ENCODE data around the gene ROBO4. TPM values are rescaled to one million over a fixed set of nuclear protein-coding genes. Genes with fewer than 3 reads are reported as not detected.

Gene ROBO4
- total and polyA plus RNA-seq, 2 donors = 1.5 to 3.7 TPM

DNA sequence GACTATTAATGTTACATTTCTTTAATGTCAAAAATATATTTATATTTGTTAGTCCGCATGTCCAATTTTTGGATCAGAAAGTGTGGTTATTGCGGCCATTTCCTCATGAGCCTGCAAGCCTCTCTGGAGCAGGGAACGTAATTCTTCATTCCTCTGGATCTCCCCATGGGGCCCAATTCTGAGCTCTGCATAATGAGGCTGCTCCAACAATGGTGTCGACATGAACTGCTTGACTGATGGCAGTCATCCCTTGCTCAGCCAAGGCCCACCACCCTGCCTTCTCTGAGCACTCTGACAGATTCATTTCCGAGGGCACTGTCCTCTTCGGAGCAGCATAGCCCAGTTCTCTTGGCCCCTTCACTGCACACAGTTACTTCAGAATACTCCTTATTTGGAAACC lies 41.3 kb upstream of the ROBO4 start:
- H3K9me3 ChIP-seq (ENCODE audit: control insufficient read depth in 2 of 2, insufficient read depth in 1 of 2, low read length in 1 of 2) = no peaks in the 10 kb centered on the region
- peaks cover 0 to 6% of the 10 kb centered on the region in 2 donors for H3K4me1 ChIP-seq (ENCODE audit: control insufficient read depth in 2 of 2, insufficient read depth in 2 of 2, low read length in 2 of 2)
- H3K27me3 ChIP-seq (ENCODE audit: control insufficient read depth in 2 of 2, insufficient read depth in 1 of 2, low read length in 1 of 2) = peaks cover 0 to 7% of the 10 kb centered on the region in 2 donors
- H3K36me3 ChIP-seq (ENCODE audit: control insufficient read depth in 2 of 2, insufficient read depth in 2 of 2, low read length in 1 of 2) = no peaks in the 10 kb centered on the region
- H3K4me3 ChIP-seq (ENCODE audit: low read length in 2 of 2) = no peak overlapping the region
- DNase-seq (ENCODE audit: low read depth in 6 of 9, low spot score in 9 of 9) = no peak
- H3K27ac ChIP-seq (ENCODE audit: low read depth in 1 of 2, low read length in 1 of 2) = no peak overlapping the region
- WGBS = 97% methylated on average over 6 of the region's 6 CpGs

DNA sequence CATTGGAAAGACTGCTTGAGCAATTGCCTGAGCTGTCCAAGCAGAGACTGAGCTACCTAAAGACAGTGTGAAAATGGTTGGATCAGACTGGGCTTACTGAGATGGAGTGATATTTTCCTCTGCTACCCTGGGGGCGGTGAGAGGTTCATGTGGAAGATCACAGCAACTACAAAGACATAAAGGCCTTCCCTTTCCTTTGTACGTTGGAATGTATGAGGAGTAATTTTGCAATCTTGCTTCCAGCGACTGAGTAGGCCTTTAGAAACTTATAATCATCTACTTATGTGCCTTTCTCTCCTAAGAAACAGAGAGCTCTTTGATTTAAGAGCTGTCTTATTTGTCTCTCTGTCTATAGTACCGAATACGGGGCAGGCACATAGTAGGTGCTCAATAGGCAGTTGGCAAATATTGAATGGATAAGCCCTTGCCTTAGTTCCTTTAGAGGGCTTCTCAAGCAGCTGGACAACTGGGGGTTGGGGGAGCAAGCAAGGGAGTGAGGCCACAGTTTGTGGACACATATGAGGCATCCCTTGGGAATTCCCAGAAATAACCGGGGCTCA lies 40.6 kb upstream of the ROBO4 start:
- no peaks in the 10 kb centered on the region for H3K9me3 ChIP-seq (ENCODE audit: control insufficient read depth in 2 of 2, insufficient read depth in 1 of 2, low read length in 1 of 2)
- peaks cover 0 to 1% of the 10 kb centered on the region in 2 donors for H3K4me1 ChIP-seq (ENCODE audit: control insufficient read depth in 2 of 2, insufficient read depth in 2 of 2, low read length in 2 of 2)
- H3K4me3 ChIP-seq (ENCODE audit: low read length in 2 of 2) = no peak overlapping the region
- DNase-seq (ENCODE audit: low read depth in 6 of 9, low spot score in 9 of 9) = no peak
- no peak overlapping the region for H3K27ac ChIP-seq (ENCODE audit: low read depth in 1 of 2, low read length in 1 of 2)
- 92% methylated on average over 6 of the region's 6 CpGs for WGBS
- peaks cover 0 to 7% of the 10 kb centered on the region in 2 donors for H3K27me3 ChIP-seq (ENCODE audit: control insufficient read depth in 2 of 2, insufficient read depth in 1 of 2, low read length in 1 of 2)
- no peaks in the 10 kb centered on the region for H3K36me3 ChIP-seq (ENCODE audit: control insufficient read depth in 2 of 2, insufficient read depth in 2 of 2, low read length in 1 of 2)

DNA sequence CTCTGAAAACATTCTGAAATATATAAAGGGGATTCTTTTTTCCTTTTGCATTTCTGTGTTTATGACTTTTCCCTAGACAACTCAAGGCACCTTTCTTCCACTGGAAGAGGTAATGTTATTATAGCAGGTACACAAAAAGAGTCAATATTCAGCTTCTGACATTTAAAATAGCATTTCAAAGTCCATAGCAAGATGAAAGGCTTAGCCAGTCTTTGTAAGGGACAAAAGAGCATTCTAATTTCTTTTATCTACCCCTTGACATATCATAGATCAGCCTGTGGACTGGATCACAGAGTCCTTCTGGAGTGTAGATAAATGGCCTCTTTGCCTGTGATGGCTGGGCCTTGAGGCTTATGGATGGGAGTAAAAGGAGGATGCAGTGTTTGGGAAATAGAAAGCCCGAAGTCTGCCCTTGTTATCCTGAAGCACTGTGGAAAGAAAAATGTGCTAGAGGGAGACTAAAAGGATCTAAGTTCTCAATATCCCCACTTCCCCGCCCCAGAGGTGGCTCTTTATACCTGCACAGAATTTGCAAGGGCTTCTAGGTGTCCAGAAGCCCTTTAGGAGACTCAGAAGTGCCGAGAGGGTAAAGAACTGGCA lies 39.8 kb upstream of the ROBO4 start:
- 85% methylated on average over 3 of the region's 3 CpGs for WGBS

DNA sequence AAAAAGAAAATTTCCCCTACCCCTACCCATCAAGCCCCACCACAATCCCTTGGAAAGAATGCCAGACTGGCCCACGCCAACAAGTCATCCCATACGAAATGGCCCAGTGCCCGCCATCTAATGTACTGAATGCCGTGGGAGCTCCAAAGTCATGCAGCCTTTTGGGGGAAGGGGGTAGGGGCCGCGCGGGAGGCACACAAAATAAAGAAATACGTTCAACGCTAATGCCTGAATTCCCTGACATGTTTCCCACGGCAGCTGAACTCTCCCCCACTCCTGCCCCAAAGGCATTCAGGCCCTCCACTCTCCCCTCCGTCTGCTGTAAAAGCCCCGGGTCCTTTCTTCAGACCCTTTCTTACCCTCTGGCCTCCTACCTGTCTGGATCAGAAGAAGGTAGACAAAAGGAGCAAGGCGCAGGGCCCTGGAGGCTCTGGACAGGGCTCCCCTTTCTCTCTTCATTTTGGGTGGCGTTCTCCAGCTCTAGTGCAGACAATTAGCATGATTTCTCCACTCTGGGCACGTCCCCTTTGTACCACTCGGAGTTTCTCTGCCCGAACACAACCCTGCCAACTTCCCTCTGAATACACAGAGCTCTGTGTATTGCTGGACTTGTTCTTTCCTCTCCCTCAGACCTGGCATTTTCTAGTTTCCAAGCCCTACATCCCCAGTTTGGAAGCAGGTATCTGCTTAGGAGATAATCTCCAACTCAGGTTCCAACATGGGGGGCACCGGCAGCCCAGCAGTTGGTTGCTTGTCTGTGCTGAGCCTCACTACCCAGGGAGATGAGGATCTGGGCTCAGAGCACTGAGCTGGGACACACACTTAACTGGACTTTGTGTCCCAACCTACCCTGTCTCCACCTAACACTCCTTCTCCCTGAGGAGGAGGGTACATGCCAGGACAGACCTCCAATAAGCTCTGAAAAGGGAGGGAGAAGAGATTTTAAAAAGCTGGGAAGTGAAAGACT lies 38.2 kb upstream of the ROBO4 start, which contains the start of gene HEPACAM:
TSS of gene HEPACAM (minus strand) at position 500 of the 967 bp plus-strand sequence. CDS start at position 459, 41 bp downstream.
- Histone ChIP-seq H3K4me3 (ENCODE audit: low read length in 2 of 2) (no peak within 1 kb of the TSS), H3K27me3 (ENCODE audit: control insufficient read depth in 2 of 2, insufficient read depth in 1 of 2, low read length in 1 of 2) (peaks cover 0 to 7% of the 10 kb centered on the region in 2 donors), H3K36me3 (ENCODE audit: control insufficient read depth in 2 of 2, insufficient read depth in 2 of 2, low read length in 1 of 2) (no peaks in the 10 kb centered on the region), H3K4me1 (ENCODE audit: control insufficient read depth in 2 of 2, insufficient read depth in 2 of 2, low read length in 2 of 2) (no peaks in the 10 kb centered on the region), H3K9me3 (ENCODE audit: control insufficient read depth in 2 of 2, insufficient read depth in 1 of 2, low read length in 1 of 2) (no peaks in the 10 kb centered on the region), H3K27ac (ENCODE audit: low read depth in 1 of 2, low read length in 1 of 2) (no peak within 1 kb of the TSS)
- 94% methylated on average over 18 of the region's 18 CpGs for WGBS
- no peak for DNase-seq (ENCODE audit: low read depth in 6 of 9, low spot score in 9 of 9)

More for the DNA sequence above, 39.8 kb upstream of the ROBO4 start:
- no peak for DNase-seq (ENCODE audit: low read depth in 6 of 9, low spot score in 9 of 9)
- peaks cover 0 to 7% of the 10 kb centered on the region in 2 donors for H3K27me3 ChIP-seq (ENCODE audit: control insufficient read depth in 2 of 2, insufficient read depth in 1 of 2, low read length in 1 of 2)
- H3K27ac ChIP-seq (ENCODE audit: low read depth in 1 of 2, low read length in 1 of 2) = no peak overlapping the region
- no peaks in the 10 kb centered on the region for H3K36me3 ChIP-seq (ENCODE audit: control insufficient read depth in 2 of 2, insufficient read depth in 2 of 2, low read length in 1 of 2)
- H3K4me3 ChIP-seq (ENCODE audit: low read length in 2 of 2) = no peak overlapping the region
- H3K4me1 ChIP-seq (ENCODE audit: control insufficient read depth in 2 of 2, insufficient read depth in 2 of 2, low read length in 2 of 2) = no peaks in the 10 kb centered on the region
- H3K9me3 ChIP-seq (ENCODE audit: control insufficient read depth in 2 of 2, insufficient read depth in 1 of 2, low read length in 1 of 2) = no peaks in the 10 kb centered on the region

DNA sequence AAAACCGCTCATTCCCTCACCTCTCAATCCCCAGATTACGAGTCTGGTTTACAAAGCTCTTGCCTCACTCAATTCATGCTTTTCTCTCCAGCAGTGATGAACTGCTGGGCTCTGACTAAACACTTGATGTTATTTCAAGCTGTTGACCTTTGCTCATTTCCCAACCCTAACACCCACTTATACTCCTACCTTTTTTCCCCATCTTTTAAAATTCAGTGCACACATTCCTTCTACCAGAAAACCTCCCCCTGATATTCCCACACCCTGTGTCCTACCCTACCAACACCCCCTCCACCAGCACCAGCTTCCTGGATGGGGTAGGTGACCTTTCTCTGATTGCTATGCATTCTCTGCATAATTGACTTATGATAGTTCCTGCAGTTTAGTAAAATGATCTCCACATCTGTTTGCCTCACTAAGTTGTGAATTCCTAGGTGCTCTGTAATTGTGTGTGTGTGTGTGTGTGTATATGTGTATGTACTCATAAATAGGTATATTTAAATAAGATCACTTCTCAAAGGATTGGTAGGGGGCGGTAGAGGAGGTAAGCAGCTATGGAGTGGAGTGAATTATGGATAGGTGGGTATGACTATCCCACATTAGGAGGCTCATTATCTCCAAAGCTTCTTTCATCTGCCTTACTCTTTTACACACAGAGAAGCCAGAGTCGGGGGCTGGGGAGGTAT lies 37.3 kb upstream of the ROBO4 start:
- no peaks in the 10 kb centered on the region for H3K36me3 ChIP-seq (ENCODE audit: control insufficient read depth in 2 of 2, insufficient read depth in 2 of 2, low read length in 1 of 2)
- H3K4me1 ChIP-seq (ENCODE audit: control insufficient read depth in 2 of 2, insufficient read depth in 2 of 2, low read length in 2 of 2) = no peaks in the 10 kb centered on the region
- no peak overlapping the region for H3K27ac ChIP-seq (ENCODE audit: low read depth in 1 of 2, low read length in 1 of 2)
- no peak for DNase-seq (ENCODE audit: low read depth in 6 of 9, low spot score in 9 of 9)
- H3K27me3 ChIP-seq (ENCODE audit: control insufficient read depth in 2 of 2, insufficient read depth in 1 of 2, low read length in 1 of 2) = peaks cover 0 to 7% of the 10 kb centered on the region in 2 donors
- no peak overlapping the region for H3K4me3 ChIP-seq (ENCODE audit: low read length in 2 of 2)
- no peaks in the 10 kb centered on the region for H3K9me3 ChIP-seq (ENCODE audit: control insufficient read depth in 2 of 2, insufficient read depth in 1 of 2, low read length in 1 of 2)
- 93% methylated on average over 4 of the region's 4 CpGs for WGBS

DNA sequence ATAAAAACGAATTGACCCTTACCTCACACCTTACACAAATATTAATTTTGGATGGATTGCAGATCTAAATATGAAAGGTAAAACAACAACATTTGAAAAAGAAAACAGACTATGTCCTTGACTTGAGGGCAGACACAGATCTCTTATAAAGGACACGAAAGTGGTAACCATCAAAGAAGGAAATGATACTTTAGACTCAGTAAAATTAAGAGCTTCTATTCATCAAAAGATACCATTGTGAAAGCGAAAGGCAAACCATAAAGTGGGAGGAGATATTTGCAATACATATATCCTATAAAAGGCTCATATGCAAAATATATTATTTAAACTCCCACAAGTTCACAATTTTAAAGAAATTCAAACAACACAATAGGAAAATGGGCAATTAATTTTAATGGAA lies 33.1 kb upstream of the ROBO4 start:
- Histone ChIP-seq H3K4me3 (ENCODE audit: low read length in 2 of 2) (no peak overlapping the region), H3K36me3 (ENCODE audit: control insufficient read depth in 2 of 2, insufficient read depth in 2 of 2, low read length in 1 of 2) (no peaks in the 10 kb centered on the region), H3K9me3 (ENCODE audit: control insufficient read depth in 2 of 2, insufficient read depth in 1 of 2, low read length in 1 of 2) (no peaks in the 10 kb centered on the region), H3K27ac (ENCODE audit: low read depth in 1 of 2, low read length in 1 of 2) (no peak overlapping the region), H3K27me3 (ENCODE audit: control insufficient read depth in 2 of 2, insufficient read depth in 1 of 2, low read length in 1 of 2) (peaks cover 0 to 4% of the 10 kb centered on the region in 2 donors), H3K4me1 (ENCODE audit: control insufficient read depth in 2 of 2, insufficient read depth in 2 of 2, low read length in 2 of 2) (no peaks in the 10 kb centered on the region)
- 84% methylated on average over 3 of the region's 3 CpGs for WGBS
- DNase-seq (ENCODE audit: low read depth in 6 of 9, low spot score in 9 of 9) = no peak

DNA sequence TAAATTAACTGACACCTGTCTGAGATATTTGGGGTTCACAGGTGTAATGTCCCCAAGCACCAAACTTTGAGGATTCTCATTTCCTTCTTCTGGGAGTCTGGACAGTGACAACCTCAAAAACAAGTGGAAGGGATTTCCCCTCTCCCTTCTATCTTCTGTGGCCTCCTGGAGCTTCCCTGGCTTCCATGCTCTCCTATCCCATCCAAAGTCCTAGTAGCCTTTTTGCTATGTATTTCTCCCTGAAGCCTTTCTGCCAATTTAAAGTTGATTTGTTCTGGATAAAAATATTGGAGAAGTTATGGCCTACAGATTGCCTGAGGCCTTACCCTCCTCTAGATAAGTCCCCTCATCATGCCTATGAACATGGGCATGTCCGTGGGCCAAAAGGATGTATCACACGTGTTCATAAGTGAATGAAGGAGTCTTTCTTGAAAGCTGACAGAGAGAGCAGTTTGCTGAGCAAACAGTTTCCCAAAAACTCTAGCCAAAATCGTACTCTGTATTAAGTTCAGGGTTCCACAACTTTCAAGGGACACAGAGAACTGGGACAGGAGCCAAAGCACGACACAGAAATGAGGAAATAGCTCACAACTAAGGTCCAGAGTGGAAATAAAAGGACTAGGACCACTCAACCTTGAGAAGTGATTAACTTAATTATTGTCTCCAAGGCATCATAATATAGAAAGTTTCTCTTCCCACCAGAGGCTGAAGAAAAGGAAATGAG lies 31.4 kb upstream of the ROBO4 start:
- Histone ChIP-seq H3K4me3 (ENCODE audit: low read length in 2 of 2) (no peak overlapping the region), H3K27me3 (ENCODE audit: control insufficient read depth in 2 of 2, insufficient read depth in 1 of 2, low read length in 1 of 2) (peaks cover 0 to 3% of the 10 kb centered on the region in 2 donors), H3K27ac (ENCODE audit: low read depth in 1 of 2, low read length in 1 of 2) (no peak overlapping the region), H3K36me3 (ENCODE audit: control insufficient read depth in 2 of 2, insufficient read depth in 2 of 2, low read length in 1 of 2) (no peaks in the 10 kb centered on the region), H3K9me3 (ENCODE audit: control insufficient read depth in 2 of 2, insufficient read depth in 1 of 2, low read length in 1 of 2) (no peaks in the 10 kb centered on the region), H3K4me1 (ENCODE audit: control insufficient read depth in 2 of 2, insufficient read depth in 2 of 2, low read length in 2 of 2) (no peaks in the 10 kb centered on the region)
- no peak for DNase-seq (ENCODE audit: low read depth in 6 of 9, low spot score in 9 of 9)
- 64% methylated on average over 4 of the region's 4 CpGs for WGBS

DNA sequence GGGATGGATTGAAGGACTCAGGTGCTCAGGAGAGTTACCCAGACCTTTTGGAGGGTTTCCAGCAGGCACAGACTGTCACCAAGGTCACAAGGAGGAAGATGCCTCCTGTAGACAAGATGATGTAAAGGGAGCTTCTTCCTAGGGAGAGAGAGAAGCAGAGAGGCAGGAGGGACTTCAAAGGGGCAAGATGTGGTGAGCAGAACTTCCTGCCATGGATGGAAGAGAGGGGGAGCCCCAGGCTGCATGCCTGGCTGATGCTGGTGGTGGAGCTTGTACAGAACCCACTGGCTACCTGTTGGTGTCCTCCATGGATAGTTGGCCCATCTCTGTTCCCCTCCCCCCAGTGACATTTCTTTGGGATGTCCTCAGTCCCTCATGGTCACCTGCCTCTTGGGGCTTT lies 25.6 kb upstream of the ROBO4 start:
- no peak overlapping the region for H3K27ac ChIP-seq (ENCODE audit: low read depth in 1 of 2, low read length in 1 of 2)
- peaks cover 14 to 26% of the 10 kb centered on the region in 2 donors for H3K4me1 ChIP-seq (ENCODE audit: control insufficient read depth in 2 of 2, insufficient read depth in 2 of 2, low read length in 2 of 2)
- DNase-seq (ENCODE audit: low read depth in 6 of 9, low spot score in 9 of 9) = peak in 4 of 9 donors; percentile 25 to 64 (median 28)
- H3K4me3 ChIP-seq (ENCODE audit: low read length in 2 of 2) = no peak overlapping the region
- H3K36me3 ChIP-seq (ENCODE audit: control insufficient read depth in 2 of 2, insufficient read depth in 2 of 2, low read length in 1 of 2) = no peaks in the 10 kb centered on the region
- H3K27me3 ChIP-seq (ENCODE audit: control insufficient read depth in 2 of 2, insufficient read depth in 1 of 2, low read length in 1 of 2) = peaks cover 3 to 17% of the 10 kb centered on the region in 2 donors
- H3K9me3 ChIP-seq (ENCODE audit: control insufficient read depth in 2 of 2, insufficient read depth in 1 of 2, low read length in 1 of 2) = no peaks in the 10 kb centered on the region
